ENCODE results near the gene GPATCH2L. TPM values are rescaled to one million over a fixed set of nuclear protein-coding genes. Genes with fewer than 3 reads are reported as not detected.

GPATCH2L gene
- total RNA-seq, 1 experiment from 2014 or later, result 76.7 TPM

- Histone ChIP-seq H2BK20ac (ENCODE audit: low read depth, low read length, poor library complexity, severe bottlenecking) (no peak overlapping the region), H3K4me2 (ENCODE audit: insufficient read depth, insufficient read length, low read length) (no peak overlapping the region), H4K91ac (ENCODE audit: insufficient read length, low read depth, low read length) (no peak overlapping the region), H3K27ac (ENCODE audit: insufficient read length, low read depth, low read length) (no peak overlapping the region), H3K14ac (ENCODE audit: insufficient read depth, low read length) (no peak overlapping the region), H3T11ph (ENCODE audit: low read length) (no peak overlapping the region), H3K79me1 (ENCODE audit: insufficient read depth, low read depth, low read length, poor library complexity, severe bottlenecking) (no peaks in the 10 kb centered on the region), H3K56ac (ENCODE audit: insufficient read length, low read depth, low read length) (no peak overlapping the region), H4K8ac (replicated peaks; ENCODE audit: insufficient read length, low read depth, low read length) (no peak overlapping the region), H2AFZ (ENCODE audit: low read length) (no peak overlapping the region), H3K79me2 (ENCODE audit: insufficient read depth, low read length) (no peaks in the 10 kb centered on the region), H3K4ac (ENCODE audit: low read depth, low read length) (no peak overlapping the region), H2BK120ac (ENCODE audit: low read depth, low read length, poor library complexity, severe bottlenecking) (no peak overlapping the region), H3K27me3 (ENCODE audit: insufficient read depth, low read length) (no peaks in the 10 kb centered on the region), H2BK15ac (ENCODE audit: low read depth, low read length) (no peak overlapping the region), H3K4me1 (ENCODE audit: insufficient read depth, low read length) (no peaks in the 10 kb centered on the region), H3K18ac (ENCODE audit: insufficient read length, low read depth, low read length) (no peak overlapping the region), H2AK5ac (ENCODE audit: insufficient read length, low read length) (no peak overlapping the region), H4K5ac (ENCODE audit: insufficient read length, low read depth, low read length) (no peak overlapping the region), H3K9ac (ENCODE audit: extremely low read depth, insufficient read length, low read length) (no peak overlapping the region), H2BK12ac (ENCODE audit: insufficient read length, low read depth, low read length) (no peak overlapping the region), H2BK5ac (ENCODE audit: insufficient read length, low read length) (no peak overlapping the region), H3K9me3 (ENCODE audit: control insufficient read depth, low read depth, low read length) (no peaks in the 10 kb centered on the region), H3K23ac (ENCODE audit: insufficient read length, low read depth, low read length) (no peak overlapping the region), H4K20me1 (ENCODE audit: control insufficient read depth, insufficient read depth, insufficient read length) (no peaks in the 10 kb centered on the region), H3K23me2 (ENCODE audit: insufficient read length, low read depth, low read length, poor library complexity, severe bottlenecking) (no peaks in the 10 kb centered on the region)
- H3K4me1 Mint-ChIP-seq, result peaks cover 8 to 30% of the 10 kb centered on the region in 2 experiments
- TF ChIP-seq CTCF (conservative IDR thresholded peaks at IDR 0.05), result no peak
- peaks cover 14% of the 10 kb centered on the region for H3K27me3 Mint-ChIP-seq (ENCODE audit: low read depth)
- no peak overlapping the region for H3K4me3 Mint-ChIP-seq
- no peaks in the 10 kb centered on the region for H3K36me3 Mint-ChIP-seq (ENCODE audit: insufficient read depth in 1 of 3, low read depth in 3 of 3)
- no CpG with 5 or more reads among the region's 8 CpGs for WGBS (ENCODE audit: extremely low coverage, insufficient read length, low lambda C conversion rate)
- no peaks in the 10 kb centered on the region for H3K9me3 Mint-ChIP-seq
- no peak overlapping the region for H3K27ac Mint-ChIP-seq
- DNase-seq, result no peak
These were observed 101.4 kb downstream of the GPATCH2L start for GRCh38 chr14:76253111-76253510.

Measured in H9 (cell line).